ENCODE data around the gene DCN.
"Not testable (repeated sequence)": the region's sequence is repeated elsewhere in the genome, so short reads cannot be mapped to it uniquely, and the experiment has no call there.

The DCN gene, protein sequence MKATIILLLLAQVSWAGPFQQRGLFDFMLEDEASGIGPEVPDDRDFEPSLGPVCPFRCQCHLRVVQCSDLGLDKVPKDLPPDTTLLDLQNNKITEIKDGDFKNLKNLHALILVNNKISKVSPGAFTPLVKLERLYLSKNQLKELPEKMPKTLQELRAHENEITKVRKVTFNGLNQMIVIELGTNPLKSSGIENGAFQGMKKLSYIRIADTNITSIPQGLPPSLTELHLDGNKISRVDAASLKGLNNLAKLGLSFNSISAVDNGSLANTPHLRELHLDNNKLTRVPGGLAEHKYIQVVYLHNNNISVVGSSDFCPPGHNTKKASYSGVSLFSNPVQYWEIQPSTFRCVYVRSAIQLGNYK

GRCh38 chr12:91182636-91183455 is at the start of gene DCN:
Gene DCN, minus strand, starts transcription at chr12:91182817. Its CDS starts 4,265 bp downstream, at chr12:91178552.
- Mint-ChIP-seq H3K4me1 (ENCODE audit: low read depth) (no peaks in the 10 kb centered on the region), H3K27ac (no peak within 1 kb of the TSS), H3K36me3 (ENCODE audit: low read depth) (no peaks in the 10 kb centered on the region), H3K27me3 (ENCODE audit: low read depth) (no peaks in the 10 kb centered on the region), H3K9me3 (no peaks in the 10 kb centered on the region), H3K4me3 (no peak within 1 kb of the TSS)
- DNase-seq (ENCODE audit: low spot score) = no peak

DNA sequence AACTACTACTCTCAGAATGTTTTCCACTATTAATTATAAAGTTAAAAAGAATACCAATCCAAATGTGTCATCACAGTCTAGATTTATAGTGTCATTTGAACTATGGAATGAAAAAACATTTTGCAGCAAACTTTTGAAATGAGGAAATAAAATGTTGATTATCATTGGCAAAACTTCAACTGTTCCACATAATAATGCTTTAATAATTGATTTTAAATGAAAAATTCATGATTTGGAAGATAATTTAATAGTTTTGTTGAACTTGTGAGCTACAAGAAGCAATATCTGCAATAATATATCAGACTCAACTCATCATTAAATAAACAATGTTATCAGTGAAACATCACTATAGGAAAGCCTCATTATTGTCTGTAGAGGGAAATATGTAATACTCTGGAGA is 48.2 kb upstream of the DCN start:
- Mint-ChIP-seq H3K9me3 (no peaks in the 10 kb centered on the region), H3K27me3 (ENCODE audit: low read depth) (peaks cover 3% of the 10 kb centered on the region), H3K27ac (no peak overlapping the region), H3K4me1 (ENCODE audit: low read depth) (no peaks in the 10 kb centered on the region), H3K4me3 (no peak overlapping the region), H3K36me3 (ENCODE audit: low read depth) (no peaks in the 10 kb centered on the region)
- no peak for DNase-seq (ENCODE audit: low spot score)

GRCh38 chr12:91226951-91227350 is 44.3 kb upstream of the DCN start:
- Mint-ChIP-seq H3K27me3 (ENCODE audit: low read depth) (peaks cover 3% of the 10 kb centered on the region), H3K27ac (no peak overlapping the region), H3K4me3 (no peak overlapping the region), H3K4me1 (ENCODE audit: low read depth) (no peaks in the 10 kb centered on the region), H3K9me3 (no peaks in the 10 kb centered on the region), H3K36me3 (ENCODE audit: low read depth) (no peaks in the 10 kb centered on the region)
- DNase-seq (ENCODE audit: low spot score) = no peak

DNA sequence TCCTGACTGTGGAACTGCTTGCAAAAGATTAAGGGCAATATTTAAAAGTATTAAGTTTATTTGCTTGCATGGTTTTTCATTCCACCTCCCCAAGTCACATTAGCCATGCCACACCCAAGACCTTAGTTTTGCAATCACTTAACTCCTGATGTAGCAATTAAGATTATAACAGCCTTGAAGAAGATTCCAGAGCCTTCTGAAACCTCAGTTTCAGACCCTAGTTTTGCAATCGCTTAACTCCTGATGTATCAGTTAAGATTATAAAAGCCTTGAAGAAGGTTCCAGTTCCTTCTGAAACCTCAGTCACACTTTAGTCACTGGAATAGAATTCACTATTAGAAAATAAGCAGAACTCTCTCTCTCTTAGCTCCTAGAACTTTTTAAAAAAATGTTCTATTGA is 42.7 kb upstream of the DCN start:
- H3K4me3 Mint-ChIP-seq = no peak overlapping the region
- no peaks in the 10 kb centered on the region for H3K36me3 Mint-ChIP-seq (ENCODE audit: low read depth)
- H3K4me1 Mint-ChIP-seq (ENCODE audit: low read depth) = no peaks in the 10 kb centered on the region
- no peak overlapping the region for H3K27ac Mint-ChIP-seq
- H3K27me3 Mint-ChIP-seq (ENCODE audit: low read depth) = peaks cover 3% of the 10 kb centered on the region
- no peaks in the 10 kb centered on the region for H3K9me3 Mint-ChIP-seq
- DNase-seq (ENCODE audit: low spot score) = no peak

- DNase-seq (ENCODE audit: low spot score) = no peak
- Mint-ChIP-seq H3K9me3 (no peaks in the 10 kb centered on the region), H3K27me3 (ENCODE audit: low read depth) (peaks cover 3% of the 10 kb centered on the region), H3K4me1 (ENCODE audit: low read depth) (no peaks in the 10 kb centered on the region), H3K36me3 (ENCODE audit: low read depth) (no peaks in the 10 kb centered on the region), H3K4me3 (no peak overlapping the region), H3K27ac (no peak overlapping the region)
Observed at GRCh38 chr12:91224401-91224800, 41.8 kb upstream of the DCN start.

DNA sequence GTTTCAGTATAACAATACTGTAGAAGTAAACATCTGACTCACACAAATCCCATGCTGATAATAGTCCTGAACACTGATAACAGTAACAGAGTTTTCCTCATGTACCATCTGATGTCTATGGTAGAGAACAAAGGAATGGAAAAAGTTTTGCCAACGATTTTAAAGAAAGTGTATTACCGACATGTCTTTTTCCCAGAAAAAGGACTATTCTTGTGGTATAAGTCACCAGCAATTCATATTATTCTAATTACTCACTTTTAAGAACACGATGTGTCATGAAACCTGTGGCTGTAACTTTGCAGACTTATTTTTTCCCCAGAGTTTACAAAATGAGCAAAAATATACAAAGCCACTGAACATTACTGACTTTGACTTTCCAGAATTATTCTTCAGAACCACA is 40.1 kb upstream of the DCN start:
- H3K27me3 Mint-ChIP-seq (ENCODE audit: low read depth) = peaks cover 3% of the 10 kb centered on the region
- no peaks in the 10 kb centered on the region for H3K36me3 Mint-ChIP-seq (ENCODE audit: low read depth)
- no peak overlapping the region for H3K4me3 Mint-ChIP-seq
- no peak for DNase-seq (ENCODE audit: low spot score)
- H3K4me1 Mint-ChIP-seq (ENCODE audit: low read depth) = no peaks in the 10 kb centered on the region
- no peaks in the 10 kb centered on the region for H3K9me3 Mint-ChIP-seq
- no peak overlapping the region for H3K27ac Mint-ChIP-seq

DNA sequence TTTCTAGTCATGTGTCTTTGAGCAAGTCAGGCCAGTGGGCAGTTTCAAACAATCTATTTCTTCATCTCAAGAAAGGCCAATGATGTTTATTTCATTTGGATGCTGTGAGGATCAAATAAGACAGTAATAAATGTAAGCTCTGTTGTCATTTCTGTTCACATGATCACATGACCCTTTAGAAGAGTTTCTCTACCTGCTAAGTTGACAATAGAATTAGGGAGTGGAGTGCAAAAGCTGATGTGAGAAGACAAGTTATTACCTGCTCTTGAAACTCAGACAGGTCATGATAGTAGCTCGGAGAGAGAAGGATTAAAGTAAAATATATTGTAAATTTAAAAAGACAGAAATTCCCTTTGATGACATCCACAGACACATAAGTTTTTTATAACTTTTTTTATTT is 37.3 kb upstream of the DCN start:
- Mint-ChIP-seq H3K4me1 (ENCODE audit: low read depth) (no peaks in the 10 kb centered on the region), H3K27ac (no peak overlapping the region), H3K27me3 (ENCODE audit: low read depth) (no peaks in the 10 kb centered on the region), H3K9me3 (no peaks in the 10 kb centered on the region), H3K36me3 (ENCODE audit: low read depth) (no peaks in the 10 kb centered on the region), H3K4me3 (no peak overlapping the region)
- DNase-seq (ENCODE audit: low spot score) = no peak

GRCh38 chr12:91219511-91219910 is 36.9 kb upstream of the DCN start:
- Mint-ChIP-seq H3K4me1 (ENCODE audit: low read depth) (no peaks in the 10 kb centered on the region), H3K27me3 (ENCODE audit: low read depth) (no peaks in the 10 kb centered on the region), H3K9me3 (no peaks in the 10 kb centered on the region), H3K27ac (no peak overlapping the region), H3K4me3 (no peak overlapping the region), H3K36me3 (ENCODE audit: low read depth) (no peaks in the 10 kb centered on the region)
- DNase-seq (ENCODE audit: low spot score) = no peak

DNA sequence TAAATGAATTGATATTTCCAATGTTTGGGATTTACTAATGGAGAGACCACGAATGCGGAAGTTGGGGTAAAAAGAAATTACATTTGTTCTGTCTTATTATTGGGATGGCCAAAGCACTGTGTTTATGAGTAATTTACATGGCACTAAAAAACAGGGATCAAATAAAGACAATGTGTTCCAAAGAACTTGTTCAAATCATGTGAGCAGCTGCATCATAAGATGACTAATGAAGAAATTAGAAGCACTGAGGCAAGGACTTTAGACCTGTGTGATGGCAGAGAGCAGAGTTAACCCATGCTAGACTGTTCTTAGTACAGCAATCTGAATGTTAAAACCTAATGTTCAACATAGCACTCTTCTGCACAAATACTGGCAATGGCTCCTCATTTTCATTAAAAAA is 34.3 kb upstream of the DCN start:
- Mint-ChIP-seq H3K9me3 (no peaks in the 10 kb centered on the region), H3K27me3 (ENCODE audit: low read depth) (no peaks in the 10 kb centered on the region), H3K4me3 (no peak overlapping the region), H3K4me1 (ENCODE audit: low read depth) (no peaks in the 10 kb centered on the region), H3K27ac (no peak overlapping the region), H3K36me3 (ENCODE audit: low read depth) (no peaks in the 10 kb centered on the region)
- DNase-seq (ENCODE audit: low spot score) = no peak

DNA sequence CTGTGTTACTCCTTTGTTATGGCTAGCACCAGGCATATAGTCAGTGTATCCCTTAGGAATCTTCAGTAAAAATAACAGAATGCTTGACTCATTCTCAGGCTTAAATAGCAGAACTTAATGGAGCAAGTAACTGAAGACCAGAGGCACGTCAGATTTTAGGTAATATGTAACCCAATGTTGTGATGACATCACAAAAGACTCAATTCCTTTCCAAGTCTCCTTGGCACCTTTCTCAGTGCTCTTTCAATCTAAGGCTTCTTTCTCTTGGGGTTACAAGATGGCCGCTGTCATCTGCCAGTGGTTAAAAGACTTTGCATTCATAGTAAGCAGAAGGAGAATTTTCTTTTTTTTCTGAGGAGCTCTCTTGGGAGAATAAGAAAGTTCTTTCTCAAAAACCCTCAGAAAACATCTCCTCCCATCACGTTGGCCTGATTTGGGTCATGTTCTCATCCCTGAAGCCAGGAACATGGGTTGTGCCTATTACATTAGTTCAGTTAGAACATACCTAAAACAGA is 33.4 kb upstream of the DCN start:
- Mint-ChIP-seq H3K9me3 (no peaks in the 10 kb centered on the region), H3K27me3 (ENCODE audit: low read depth) (no peaks in the 10 kb centered on the region), H3K27ac (no peak overlapping the region), H3K4me3 (no peak overlapping the region), H3K36me3 (ENCODE audit: low read depth) (no peaks in the 10 kb centered on the region), H3K4me1 (ENCODE audit: low read depth) (no peaks in the 10 kb centered on the region)
- DNase-seq (ENCODE audit: low spot score) = no peak

GRCh38 chr12:91211866-91212265 is 29.2 kb upstream of the DCN start:
- Mint-ChIP-seq H3K27me3 (ENCODE audit: low read depth) (no peaks in the 10 kb centered on the region), H3K36me3 (ENCODE audit: low read depth) (no peaks in the 10 kb centered on the region), H3K27ac (no peak overlapping the region), H3K4me1 (ENCODE audit: low read depth) (no peaks in the 10 kb centered on the region), H3K4me3 (no peak overlapping the region), H3K9me3 (no peaks in the 10 kb centered on the region)
- DNase-seq (ENCODE audit: low spot score) = no peak

- no peak for DNase-seq (ENCODE audit: low spot score)
- H3K27ac Mint-ChIP-seq = no peak overlapping the region
- H3K9me3 Mint-ChIP-seq = no peaks in the 10 kb centered on the region
- no peaks in the 10 kb centered on the region for H3K27me3 Mint-ChIP-seq (ENCODE audit: low read depth)
- no peaks in the 10 kb centered on the region for H3K4me1 Mint-ChIP-seq (ENCODE audit: low read depth)
- H3K36me3 Mint-ChIP-seq (ENCODE audit: low read depth) = no peaks in the 10 kb centered on the region
- no peak overlapping the region for H3K4me3 Mint-ChIP-seq
Observed at GRCh38 chr12:91210618-91211017, 28.0 kb upstream of the DCN start.

DNA sequence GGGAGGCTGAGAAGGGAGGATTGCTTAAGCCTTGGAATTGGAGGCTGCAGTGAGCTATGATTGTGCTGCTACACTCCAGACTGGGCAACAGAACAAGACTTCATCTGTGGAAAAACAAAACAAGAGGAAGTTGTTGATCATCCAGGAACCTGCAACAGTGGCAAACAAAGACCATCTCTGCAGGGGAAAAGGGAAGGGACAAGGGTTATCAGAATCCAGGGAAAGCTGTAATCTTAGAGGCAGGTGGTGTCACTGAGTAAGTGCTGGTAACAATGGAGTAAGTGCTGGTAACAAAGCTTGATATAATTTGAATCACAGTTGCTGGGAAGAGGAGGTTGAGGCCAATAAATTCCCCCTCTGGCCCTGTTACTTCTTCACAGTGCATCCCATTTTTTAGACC is 27.5 kb upstream of the DCN start:
- Mint-ChIP-seq H3K4me3 (no peak overlapping the region), H3K27ac (no peak overlapping the region), H3K27me3 (ENCODE audit: low read depth) (no peaks in the 10 kb centered on the region), H3K9me3 (no peaks in the 10 kb centered on the region), H3K36me3 (ENCODE audit: low read depth) (no peaks in the 10 kb centered on the region), H3K4me1 (ENCODE audit: low read depth) (no peaks in the 10 kb centered on the region)
- no peak for DNase-seq (ENCODE audit: low spot score)

DNA sequence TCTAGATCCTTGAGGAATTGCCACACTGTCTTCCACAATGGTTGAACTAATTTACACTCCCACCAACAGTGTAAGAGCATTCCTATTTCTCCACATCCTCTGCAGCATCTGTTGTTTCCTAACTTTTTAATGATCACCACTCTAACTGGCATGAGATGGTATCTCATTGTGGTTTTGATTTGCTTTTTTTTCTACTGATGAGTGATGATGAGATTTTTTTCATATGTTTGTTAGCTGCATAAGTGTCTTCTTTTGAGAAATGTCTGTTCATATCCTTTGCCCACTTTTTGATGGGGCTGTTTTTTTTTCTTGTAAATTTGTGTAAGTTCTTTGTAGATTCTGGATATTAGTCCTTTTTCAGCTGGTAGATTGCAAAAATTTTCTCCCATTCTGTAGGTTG is 24.7 kb upstream of the DCN start:
- not testable (repeated sequence) for H3K27me3 Mint-ChIP-seq (ENCODE audit: low read depth); H3K4me3 Mint-ChIP-seq; H3K9me3 Mint-ChIP-seq; H3K4me1 Mint-ChIP-seq (ENCODE audit: low read depth); DNase-seq (ENCODE audit: low spot score); H3K36me3 Mint-ChIP-seq (ENCODE audit: low read depth); H3K27ac Mint-ChIP-seq
